H1 (cell line): ENCODE measurements around the gene TROAP. TPM values are rescaled to one million over a fixed set of nuclear protein-coding genes. Genes with fewer than 3 reads are reported as not detected.

ENCODE experiments used
- CEBPB ChIP-seq: IDR thresholded peaks from 2 replicates; pipeline ENCODE4 v1.6.1; 2012; ENCODE audit warnings: low read depth, low read length
- EP300 ChIP-seq, 2 experiments: IDR thresholded peaks; 1 replicate in 1 of 2; 2 replicates in 1 of 2; pipeline ENCODE4 v1.6.1; 2011 to 2012; ENCODE audit warnings: low read depth in 2 of 2, low read length in 2 of 2, mild to moderate bottlenecking in 2 of 2, borderline replicate concordance in 1 of 2, inconsistent platforms in 1 of 2, moderate library complexity in 1 of 2
- JUN ChIP-seq: IDR thresholded peaks from 2 replicates; pipeline ENCODE4 v1.6.1; 2011; ENCODE audit warnings: low read depth, mild to moderate bottlenecking, improper control_type of control experiment, low read length
- MAFK ChIP-seq: IDR thresholded peaks from 2 replicates; pipeline ENCODE4 v1.6.1; 2012; ENCODE audit warnings: low read depth, mild to moderate bottlenecking, improper control_type of control experiment, low read length
- SAP30 ChIP-seq: fragments of 300-600 bp; sonication (generic); IDR thresholded peaks from 2 replicates; pipeline ENCODE4 v1.7.1; 2012; ENCODE audit warnings: low read length, moderate library complexity, mild to moderate bottlenecking, inconsistent platforms; ENCODE audit not compliant: insufficient read depth, insufficient replicate concordance
- SIX5 ChIP-seq: IDR thresholded peaks from 2 replicates; pipeline ENCODE4 v1.6.1; 2011; ENCODE audit warnings: mild to moderate bottlenecking, low read depth, low read length
- SP1 ChIP-seq: IDR thresholded peaks from 2 replicates; pipeline ENCODE4 v1.6.1; 2011; ENCODE audit warnings: low read depth, low read length
- SRF ChIP-seq: IDR thresholded peaks from 2 replicates; pipeline ENCODE4 v1.6.1; 2011; ENCODE audit warnings: mild to moderate bottlenecking, low read depth, low read length, moderate library complexity
- polyA plus RNA-seq, 7 experiments: library from polyadenylated mRNA; depleted of rRNA in 3 of 7; stranded (reverse) in 5 of 7; unstranded in 2 of 7; fragments of >200 nt in 5 of 7; fragments of 200-250 nt in 2 of 7; gene quantifications; 1 replicate in 5 of 7; 2 replicates in 1 of 7; 4 replicates in 1 of 7; pipeline versions ENCODE4 v1.2.1 to v1.2.3, GENCODE V29; 2011 to 2013; ENCODE audit warnings: missing spikeins in 2 of 7, mixed read lengths in 2 of 7
- total RNA-seq: library from RNA; stranded (reverse); fragmentation: NEBNext Ultra II Directional; extraction: Animal tissue kit (Norgen Biotek cat#: 25700); gene quantifications from 2 replicates; pipeline ENCODE4 v1.2.1, GENCODE V29; 2021

Gene TROAP
- total and polyA plus RNA-seq, 2 of the 8 experiments (the other 6 are each of a cell fraction or from before 2014, with no cell fraction given), result 36.7 to 52.0 TPM

DNA sequence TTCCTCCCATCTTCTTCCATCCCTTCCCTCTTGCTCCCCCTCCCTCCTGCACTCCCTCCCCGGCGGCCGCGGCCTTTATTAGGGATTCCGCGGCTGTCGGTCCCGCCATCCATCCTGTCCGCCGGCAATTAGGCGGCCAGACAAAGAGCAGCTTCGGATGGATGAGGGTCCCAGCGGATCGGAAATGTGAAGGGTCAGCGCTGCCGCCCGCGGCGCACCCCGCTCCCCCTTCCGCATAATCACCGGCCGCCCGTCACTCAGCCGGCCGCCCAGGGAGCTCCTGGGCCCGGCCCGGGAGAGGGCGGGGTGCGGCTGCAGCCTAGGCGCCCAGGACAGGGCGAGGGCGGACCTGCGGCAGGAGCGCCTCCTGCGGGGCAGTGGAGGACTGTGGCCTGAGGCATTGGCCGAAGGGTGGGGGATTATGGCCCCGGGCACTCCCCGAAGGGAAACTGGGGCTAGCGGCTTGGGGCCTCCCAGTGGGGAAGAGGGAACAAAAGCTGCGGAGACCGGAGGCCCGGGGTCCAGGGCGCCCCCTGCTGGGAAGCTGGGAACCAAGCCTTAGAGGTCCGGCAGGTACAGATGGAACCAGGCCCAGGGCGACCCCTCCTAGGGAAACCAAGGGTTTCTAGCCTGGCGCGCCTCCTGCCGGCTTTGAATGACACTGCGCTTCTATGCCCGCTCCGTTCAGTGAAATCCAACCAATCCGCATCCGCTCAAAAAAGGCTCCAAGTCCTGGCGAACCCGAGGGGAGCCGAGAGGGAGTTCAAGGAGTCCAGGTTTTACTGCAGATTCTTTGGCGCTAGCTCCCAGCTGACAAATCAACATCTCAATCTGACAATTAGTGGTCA lies 19.2 kb downstream of the TROAP start (continued):
- TF ChIP-seq SRF (no peak), MAFK (no peak), SAP30 (no peak), JUN (no peak), EP300 (IDR thresholded peaks at IDR 0.05; ENCODE audit: borderline replicate concordance in 1 of 2, low read depth in 2 of 2, low read length in 2 of 2) (no peak; a peak in 1 of 3 replicates), SIX5 (no peak), SP1 (peak; percentile 93), CEBPB (no peak)
